GM18861 (cell line): ENCODE results near the gene DOCK4.
A peak's percentile ranks its signal among the peaks of the same experiment; 100 is the strongest.
"Not testable (repeated sequence)": the region's sequence is repeated elsewhere in the genome, so short reads cannot be mapped to it uniquely, and the experiment has no call there.

Experiments
- ATAC-seq: cut with Tn5 transposase; IDR thresholded peaks from one replicate; pipeline ENCODE4 v1.9.1; 2021; ENCODE audit not compliant: unreplicated experiment

DOCK4 gene

DNA sequence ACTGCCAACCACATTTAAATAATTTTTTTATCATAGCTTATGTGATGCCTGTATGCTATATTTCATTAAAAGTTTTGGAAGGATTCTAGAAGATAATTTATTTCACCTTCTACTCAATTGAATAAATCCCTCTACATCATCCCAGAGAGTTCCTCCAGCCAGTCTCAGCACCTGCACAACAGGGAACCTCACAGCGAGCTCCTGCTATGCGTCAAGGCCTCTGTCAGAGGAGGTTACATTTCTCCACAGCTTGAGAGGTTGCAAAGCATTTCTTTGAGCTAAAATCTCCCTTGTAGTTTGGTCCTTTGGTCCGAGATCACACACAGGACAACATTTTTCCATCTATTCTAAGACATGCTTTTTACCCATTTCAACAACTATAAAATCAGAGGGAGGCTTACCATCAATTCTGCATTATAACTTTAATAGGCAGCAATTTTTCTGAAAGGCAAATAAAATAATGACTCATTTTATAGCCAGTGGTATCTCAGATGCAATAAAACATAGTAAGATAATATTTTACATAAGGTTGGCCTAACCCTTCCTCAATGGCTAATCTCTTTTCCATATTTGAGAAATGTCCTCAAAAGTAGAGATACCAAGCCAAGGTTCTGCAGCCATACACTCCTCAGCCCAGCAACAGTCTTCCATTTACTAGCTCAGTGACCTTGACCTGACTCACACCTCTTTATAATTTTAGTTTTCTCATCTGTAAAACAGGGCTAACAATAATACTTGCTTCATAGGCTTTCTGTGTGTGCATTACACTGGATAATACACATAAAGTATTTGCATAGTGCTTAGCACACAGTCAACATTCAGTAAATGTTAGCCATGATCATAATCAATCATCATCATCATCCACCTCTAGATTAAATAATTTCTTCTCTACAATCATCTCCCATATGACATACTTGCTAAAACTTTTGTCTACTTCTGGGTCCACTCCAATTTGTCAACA is 68.8 kb downstream of the DOCK4 start:
- no peak for ATAC-seq

DNA sequence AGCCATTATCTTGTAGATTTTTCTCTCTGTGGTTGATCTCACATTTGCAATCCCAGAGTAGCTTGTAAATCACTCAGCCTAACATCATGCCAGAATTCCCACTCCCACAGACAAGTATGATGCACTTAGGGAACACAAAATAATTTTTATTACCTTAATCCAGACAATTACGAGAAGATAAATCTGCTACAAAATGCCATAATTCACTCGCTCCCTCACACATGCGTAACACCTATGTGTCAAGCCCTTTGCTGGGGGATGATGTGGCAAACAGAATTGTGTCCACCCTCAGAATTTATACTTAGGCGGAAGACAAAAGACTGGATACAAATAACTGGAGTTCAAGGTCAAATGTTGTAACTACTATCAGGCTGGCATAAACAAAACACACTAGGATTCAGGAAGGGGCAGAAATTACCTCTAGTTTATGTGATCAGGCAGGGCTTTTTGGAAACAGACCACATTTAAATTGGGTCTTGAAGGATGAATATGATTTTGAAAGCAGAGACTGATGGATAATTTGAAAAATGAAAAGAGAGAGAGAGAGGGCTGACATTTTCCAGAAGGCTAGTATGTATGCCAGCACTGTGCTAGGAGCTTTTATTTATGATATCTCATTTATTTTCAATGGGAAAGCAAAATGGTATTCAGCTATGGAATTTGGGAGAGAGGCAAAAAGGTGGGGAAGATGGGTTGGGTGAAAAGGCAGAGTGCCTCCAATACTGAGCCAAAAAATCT is 69.8 kb downstream of the DOCK4 start:
- no peak for ATAC-seq

DNA sequence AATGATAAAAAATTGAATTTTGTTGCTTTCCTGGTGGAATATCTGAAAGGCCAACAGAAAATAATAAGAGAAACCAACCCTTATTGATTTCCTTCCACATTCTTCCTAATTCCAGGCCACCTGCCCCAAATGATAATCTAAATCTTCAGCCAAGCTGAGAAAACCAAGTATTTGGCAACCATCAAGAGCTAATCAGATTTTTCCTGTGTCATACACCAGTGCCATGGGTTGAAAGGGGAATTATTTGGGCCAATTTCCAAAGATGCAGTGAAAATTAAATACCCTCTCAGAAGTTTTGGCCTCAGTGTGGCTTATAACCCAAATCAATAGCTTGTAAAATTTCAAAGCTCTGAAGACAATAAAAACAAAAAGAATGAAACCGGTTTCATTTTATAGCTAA is 70.4 kb downstream of the DOCK4 start:
- ATAC-seq = no peak

DNA sequence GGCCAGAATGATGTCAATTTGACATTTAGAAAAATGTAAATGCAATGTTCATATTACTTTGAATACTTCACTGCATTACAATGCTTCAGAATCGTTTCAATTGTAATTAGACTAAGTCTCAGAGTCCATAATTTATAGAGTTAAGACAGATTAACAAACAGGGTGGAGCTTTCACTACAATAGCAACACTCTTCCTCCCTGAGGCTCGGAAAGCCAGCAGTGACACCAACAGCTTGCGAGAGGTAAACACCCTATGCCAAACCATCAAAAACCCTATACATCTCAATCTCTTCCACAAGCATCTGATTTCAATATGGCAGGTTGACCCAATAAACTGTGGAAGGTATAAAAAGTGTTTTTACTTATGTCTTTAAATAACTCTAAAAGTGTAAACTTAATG is 72.2 kb downstream of the DOCK4 start:
- no peak for ATAC-seq

DNA sequence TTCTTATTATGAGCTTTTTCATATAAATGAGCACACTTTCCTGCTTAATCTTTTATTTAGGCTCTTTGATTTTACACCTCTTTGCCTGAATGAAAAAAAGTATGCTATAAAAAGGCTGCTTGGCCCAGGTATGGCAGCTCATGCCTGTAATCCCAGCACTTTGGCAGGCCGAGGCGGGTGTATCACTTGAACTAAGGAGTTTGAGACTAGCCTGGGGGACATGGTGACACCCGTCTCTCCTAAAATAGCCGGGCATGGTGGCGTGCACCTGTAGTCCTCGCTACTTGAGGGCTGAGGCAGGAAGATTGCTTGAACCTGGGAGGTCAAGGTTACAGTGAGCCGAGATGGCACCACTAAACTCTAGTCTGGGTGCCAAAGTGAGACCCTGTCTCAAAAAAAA is 72.9 kb downstream of the DOCK4 start:
- no peak for ATAC-seq

DNA sequence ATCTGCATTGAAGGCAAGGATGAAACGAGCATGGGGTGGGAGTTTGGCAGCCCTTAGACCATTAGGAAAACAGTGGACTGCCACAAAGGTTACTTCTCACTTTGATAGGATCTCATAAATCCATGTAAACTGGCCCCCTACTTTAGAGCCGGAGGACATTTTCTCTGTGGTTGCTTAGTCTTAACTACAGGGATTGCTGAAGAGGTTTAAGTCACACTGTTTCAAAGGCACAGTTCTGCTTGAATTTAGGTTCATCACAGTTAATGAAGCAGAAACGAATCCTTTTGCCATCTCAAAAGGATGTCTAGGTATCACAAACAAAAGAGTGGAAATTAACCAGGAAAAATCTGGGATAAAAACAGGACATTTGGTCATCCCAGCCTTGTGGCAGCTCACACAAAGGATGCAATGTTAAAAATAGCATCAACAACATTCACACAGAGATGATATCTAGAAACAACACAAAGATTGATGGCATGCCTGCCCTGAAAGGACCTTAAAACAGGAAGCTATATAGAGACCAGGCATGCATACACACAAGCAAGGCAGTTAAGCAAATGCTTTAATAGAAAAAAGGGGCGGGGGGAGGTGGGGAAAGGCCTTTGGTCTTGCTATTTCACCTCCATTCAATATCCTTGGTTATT is 74.0 kb downstream of the DOCK4 start:
- ATAC-seq = no peak

DNA sequence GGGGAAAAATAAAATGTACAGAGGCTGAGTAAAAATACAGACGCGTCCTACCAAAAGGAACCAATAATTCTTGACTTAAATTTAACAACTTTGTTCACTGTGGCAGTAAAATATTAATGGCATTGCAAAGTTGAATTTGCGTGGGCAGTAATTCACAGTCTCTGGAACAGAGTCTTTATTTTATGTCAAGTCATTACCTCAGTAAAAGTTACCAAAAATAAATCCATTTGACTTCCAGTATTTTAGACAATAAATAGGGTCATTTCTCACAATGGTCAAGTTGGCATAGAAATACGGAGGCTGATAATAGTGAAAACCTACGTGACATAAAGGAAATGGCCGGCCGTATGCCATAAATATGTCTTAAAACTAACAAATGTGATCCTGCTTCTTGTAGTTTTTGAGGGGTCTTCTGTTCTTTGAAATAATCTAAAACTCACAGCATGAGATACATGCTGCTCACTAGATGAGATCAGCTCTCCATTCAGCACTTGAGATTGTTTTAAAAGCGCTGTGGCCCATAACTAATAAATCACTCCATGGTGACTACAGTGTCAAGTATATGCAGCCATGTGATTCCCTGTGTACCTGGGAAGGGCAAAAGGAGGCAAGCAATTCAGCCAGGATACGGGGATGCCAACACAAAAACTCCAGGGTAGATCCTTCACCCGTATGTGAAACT is 75.3 kb downstream of the DOCK4 start:
- ATAC-seq = no peak

DNA sequence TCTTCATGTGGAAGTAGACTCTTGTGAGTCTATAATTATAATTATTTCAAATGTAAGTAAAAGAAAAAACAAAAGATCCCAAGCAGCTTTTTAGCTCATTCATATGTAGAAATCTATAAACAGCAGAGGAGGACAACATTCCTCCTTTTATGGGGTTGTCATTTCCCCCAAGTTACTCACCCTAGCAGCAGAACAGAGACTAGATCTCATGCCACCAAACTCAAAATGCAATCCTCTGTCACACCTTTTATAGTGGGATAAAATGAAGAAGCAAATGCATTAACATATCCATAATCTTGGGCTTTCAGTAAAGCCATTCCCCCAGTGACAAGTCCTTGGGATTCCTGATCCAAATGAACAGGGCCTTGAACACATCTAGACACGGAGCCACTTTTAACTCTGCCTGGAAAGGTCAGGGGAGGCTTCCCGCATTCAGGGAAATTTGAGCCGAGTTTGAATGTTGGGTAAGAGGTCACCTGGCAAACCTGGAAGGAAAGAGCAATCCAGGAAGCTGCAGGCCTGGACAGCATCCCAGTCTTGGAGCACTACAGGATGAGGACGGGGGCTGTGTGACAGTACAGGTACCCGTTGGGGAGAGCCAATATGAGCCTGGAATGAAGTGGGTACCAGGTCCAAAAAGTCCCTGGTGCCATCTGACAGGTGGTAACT is 76.4 kb downstream of the DOCK4 start:
- ATAC-seq = no peak

DNA sequence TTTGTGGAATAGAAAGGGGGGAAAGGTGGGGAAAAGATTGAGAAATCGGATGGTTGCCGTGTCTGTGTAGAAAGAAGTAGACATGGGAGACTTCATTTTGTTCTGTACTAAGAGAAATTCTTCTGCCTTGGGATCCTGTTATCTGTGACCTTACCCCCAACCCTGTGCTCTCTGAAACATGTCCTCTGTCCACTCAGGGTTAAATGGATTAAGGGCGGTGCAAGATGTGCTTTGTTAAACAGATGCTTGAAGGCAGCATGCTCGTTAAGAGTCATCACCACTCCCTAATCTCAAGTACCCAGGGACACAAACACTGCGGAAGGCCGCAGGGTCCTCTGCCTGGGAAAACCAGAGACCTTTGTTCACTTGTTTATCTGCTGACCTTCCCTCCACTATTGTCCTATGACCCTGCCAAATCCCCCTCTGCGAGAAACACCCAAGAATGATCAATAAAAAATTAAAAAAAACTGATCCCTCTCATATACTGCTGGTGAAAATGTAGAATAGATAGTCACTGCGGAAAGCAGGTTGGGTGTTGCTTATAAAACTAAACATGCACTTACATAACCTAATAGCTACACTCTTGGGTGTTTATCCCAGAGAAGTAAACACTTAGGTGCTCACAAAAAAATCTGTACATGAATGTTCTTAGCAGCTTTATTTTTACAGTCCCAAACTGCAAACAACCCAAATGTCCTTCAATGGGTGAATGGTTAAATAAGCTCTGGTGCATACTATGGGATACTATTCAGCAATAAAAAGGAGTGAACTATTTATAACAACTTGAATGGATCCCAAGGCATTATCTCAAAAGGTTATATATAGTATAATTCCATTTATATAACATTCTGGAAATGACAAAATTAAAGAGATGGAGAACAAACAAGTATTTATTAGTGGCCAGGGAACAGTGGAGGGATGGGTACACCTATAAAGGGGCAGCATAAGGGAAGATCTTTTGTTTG is 77.5 kb downstream of the DOCK4 start:
- not testable (repeated sequence) for ATAC-seq

DNA sequence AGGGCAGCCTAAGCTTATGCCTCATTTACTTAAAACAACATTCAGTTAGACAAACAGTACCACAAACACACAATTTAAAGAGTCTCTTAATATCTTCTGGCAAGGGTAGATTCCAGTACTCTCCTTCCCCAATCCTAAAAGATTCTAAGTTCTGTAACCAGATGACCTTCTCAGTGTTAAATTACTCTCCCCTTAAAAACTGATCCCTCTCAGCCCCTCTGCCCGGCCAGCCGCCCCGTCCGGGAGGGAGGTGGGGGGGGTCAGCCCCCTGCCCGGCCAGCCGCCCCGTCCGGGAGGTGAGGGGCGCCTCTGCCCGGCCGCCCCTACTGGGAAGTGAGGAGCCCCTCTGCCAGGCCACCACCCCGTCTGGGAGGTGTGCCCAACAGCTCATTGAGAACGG is 78.2 kb downstream of the DOCK4 start:
- not testable (repeated sequence) for ATAC-seq

DNA sequence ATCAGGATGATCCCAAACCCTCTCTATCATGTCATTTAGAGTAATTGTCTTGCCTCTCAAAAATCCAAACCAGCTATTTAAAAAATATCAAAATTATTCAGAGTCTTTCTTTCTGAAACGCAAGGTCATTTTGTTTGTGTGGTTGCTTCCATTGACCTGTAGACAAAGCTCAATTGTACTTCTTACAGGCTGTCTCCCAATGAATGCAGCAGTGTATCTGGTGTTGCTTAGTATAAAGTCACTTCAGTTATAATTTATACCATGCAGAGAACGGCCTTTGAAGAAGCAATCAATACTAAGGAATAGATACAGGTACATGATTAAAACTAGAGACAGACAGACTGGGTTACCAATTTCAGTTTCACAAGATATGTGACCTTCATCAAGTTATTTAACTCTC is 80.9 kb downstream of the DOCK4 start:
- no peak for ATAC-seq

DNA sequence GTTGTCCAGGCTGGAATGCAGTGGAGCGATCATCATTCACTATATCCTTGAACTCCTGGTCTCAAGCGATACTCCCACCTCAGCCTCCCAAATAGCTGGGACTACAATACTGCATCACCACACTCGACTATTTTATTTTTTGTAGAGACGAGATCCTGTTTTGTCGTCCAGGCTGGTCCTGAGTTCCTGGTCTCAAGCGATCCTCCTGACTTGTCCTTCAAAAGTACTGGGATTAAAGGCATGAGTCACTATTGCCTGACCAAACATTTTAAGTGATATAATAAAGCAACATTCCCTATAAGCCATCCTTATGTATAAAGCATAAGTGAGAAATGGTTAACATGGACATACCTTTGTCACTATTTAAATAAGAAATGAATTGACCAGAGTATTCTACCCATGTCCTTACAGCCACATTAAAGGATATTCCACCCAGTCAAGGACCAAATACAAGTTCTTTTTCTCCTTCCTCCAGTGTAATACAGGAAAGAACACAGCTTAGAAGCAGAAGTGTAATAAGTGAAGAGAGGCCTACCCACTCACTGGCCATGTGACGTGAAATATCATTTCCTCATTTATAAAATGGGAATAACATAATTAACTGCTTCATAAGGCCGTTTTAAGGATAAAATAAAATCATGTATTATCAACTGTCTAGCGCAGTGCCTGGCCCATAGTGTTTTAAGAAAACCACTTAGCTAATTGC is 82.0 kb downstream of the DOCK4 start:
- no peak for ATAC-seq

DNA sequence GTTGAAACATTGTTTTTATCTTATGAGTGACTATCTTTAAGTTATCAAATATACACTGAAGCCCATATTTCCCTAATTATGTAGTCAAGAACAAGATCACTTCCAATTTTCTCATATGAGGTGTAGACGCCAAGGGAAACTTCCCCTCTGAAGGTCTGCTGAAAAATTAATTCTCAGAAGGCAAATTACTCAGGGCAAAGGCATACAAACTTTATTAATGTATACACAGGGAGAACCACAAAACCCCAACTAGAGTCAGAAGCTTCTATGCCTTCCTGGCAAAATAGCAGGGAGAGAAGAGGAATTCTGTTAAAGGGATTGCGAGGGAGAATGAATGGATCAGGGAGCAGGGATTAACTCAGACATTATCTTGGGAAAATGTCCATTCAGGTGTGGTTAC is 83.4 kb downstream of the DOCK4 start:
- ATAC-seq = no peak

DNA sequence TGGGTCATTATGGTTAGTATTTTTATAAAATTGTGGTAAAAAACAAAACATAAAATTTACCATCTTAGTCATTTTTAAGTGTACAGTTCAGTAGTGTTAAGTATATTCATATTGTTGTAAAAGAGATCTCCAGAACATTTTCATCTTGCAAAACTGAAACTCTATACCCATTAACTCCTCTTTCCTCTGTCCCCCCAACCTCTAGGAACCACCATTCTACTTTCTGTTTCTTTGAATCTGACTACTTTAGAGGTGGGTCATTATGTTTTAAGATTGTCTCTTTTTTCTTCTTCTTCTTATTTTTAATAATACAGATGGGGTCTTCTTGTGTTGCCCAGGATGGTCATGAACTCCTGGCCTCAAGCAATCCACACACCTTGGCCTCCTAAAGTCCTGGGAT is 84.1 kb downstream of the DOCK4 start:
- peak; percentile 52 for ATAC-seq

DNA sequence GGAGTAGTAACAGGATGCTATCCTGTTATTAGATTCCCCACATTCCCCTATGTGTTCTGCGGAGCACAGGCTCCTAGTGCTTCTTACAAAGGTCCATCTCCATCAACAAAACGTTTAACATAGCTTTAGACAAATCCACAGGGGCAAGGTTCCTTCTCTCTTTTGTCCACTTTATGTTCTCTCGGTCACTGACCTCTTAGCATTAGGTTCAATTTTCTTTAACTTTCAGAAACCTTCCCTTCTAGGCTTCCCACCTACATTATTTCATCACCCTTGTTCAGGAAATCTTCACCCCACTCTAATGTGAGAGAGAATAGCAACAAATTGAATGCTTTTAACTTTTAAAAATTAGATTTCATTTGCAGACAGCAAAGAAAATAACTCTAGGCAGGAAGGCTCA is 84.9 kb downstream of the DOCK4 start:
- ATAC-seq = no peak

DNA sequence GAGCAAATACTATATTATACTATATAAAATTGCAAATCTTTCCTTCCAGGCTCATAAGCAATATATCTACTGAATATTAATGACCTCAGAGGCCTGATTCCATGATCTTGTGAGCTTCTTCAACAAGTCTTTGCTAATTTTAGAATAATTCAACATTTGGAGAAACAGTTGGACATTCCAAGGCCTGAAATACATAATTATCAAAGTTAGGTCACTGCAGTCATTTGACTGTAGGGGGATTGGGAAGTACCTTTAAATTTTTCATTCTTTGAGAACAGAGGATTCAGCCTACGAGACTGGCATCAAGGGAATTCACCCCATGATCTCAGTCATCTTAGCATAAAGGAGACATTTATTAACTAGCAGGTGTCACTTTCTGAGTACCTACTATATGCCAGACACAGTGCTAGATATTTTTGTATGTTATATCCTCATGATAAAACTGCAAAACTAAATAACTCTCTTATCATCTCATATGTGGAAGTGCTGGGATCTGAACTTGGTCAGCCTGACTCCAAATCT is 85.4 kb downstream of the DOCK4 start:
- peak; percentile 94 for ATAC-seq

DNA sequence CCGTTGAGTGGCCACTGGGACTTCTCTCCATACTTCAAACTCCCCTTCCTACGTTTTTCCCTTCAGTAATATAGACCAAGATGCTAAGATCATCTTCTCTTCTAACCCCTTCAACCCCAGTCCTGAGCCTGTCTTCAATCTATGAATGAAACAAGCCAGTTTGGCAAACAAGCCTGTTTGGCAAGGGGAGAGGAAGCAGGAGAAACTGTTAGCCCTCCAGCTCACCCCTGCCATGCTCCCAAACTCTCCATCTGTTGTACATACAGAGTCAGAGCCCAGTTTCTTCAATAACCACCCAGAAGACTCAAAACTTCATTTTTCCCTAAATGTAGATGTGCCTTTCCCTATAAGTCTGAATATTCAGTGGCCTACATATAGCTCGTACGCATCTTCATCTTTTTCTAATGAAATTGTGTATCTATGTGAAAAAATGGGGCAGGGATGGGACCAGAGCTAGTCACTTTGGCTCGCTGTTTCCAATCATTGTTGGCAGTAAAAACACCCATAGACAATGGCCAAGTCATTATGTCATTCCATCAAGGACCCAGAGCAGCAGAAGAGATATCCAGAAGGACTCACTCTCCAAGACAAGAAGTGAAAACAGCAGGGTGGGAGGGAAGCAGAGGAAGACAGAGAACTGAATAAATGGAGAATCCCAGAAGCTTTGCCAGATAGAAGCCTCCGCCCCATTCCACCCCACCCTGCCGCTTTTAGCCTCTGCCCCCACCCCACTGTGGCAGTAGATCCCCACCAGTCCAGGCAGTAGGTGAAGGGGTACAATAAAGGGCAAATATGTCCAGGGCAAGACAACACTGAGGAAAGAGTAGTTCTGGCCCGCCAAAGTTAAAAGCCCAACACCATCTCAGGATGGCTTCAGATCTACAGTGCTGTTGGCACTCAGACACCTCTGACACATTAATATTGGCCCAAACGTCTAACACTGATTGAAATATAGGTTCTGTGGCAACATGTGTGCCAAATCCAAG is 87.3 kb downstream of the DOCK4 start:
- ATAC-seq = no peak
